Measurements from ENCODE around the gene FABP7. TPM values are rescaled to one million over a fixed set of nuclear protein-coding genes. Genes with fewer than 3 reads are reported as not detected.

FABP7 gene
- total and polyA plus RNA-seq, 5 experiments from 2014 or later = not detected

DNA sequence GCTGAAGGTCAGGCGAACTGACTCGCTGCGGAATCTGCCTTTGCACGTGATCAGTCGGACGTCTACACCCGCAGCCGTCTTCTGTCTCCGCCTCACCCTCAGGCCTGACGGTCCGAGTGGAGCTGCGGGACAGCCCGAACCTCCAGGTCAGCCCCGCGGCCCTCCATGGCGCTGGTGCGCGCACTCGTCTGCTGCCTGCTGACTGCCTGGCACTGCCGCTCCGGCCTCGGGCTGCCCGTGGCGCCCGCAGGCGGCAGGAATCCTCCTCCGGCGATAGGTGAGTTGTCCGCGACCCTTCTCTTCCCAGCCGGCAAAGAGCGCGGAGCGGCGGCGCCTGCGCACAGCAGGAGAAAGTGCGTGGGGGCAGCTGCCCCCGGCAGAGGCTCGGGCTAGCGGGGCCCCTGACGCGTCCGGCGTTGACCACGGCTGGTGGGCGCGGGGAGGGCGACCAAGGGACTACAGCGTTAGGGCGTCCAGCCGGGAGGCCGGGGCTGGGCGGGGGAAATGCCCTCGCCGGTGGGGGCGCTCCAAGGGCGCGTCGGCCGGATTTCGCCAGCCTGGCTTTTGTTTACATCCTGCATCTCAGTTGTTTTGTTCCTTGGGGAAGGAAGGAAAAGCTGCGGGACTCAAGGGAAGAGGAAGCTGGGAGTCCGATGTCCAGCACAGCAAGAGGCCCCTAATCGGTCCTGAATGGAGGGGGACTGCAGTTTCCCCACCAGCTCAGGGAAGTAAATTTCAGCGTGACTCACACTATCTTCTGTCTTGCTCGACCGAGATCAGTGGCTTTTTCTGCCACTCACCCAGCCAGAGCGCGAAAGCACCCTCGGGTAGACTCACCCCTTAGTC, 9.9 kb downstream of the FABP7 start, which contains the start of gene SMPDL3A:
Gene SMPDL3A (plus strand): TSS at position 77 of the 846 bp plus-strand sequence. CDS start 89 bp downstream, at position 166.
- DNase-seq = peak in 3 of 10 donors; percentile 3 to 5 (median 5)
- ATAC-seq = peak; percentile 45 to 47
- Mint-ChIP-seq H3K4me3 (peak within 1 kb of the TSS; percentile 77 to 90 (median 86)), H3K4me1 (peaks cover 6 to 26% (median 17%) of the 10 kb centered on the region in 4 donors), H3K9me3 (no peaks in the 10 kb centered on the region), H3K27ac (peak within 1 kb of the TSS in 3 of 10 donors; percentile 46 to 56 (median 51)), H3K27me3 (peaks cover 32 to 80% (median 60%) of the 10 kb centered on the region in 5 donors), H3K36me3 (peaks cover 0 to 4% (median 0%) of the 10 kb centered on the region in 3 donors)
- POLR2A ChIA-PET = no interaction called here

- Mint-ChIP-seq H3K4me3 (peak overlapping the region; percentile 77 to 90 (median 86)), H3K36me3 (peaks cover 0 to 4% (median 0%) of the 10 kb centered on the region in 3 donors), H3K27me3 (peaks cover 31 to 80% (median 60%) of the 10 kb centered on the region in 5 donors), H3K27ac (peak overlapping the region in 1 of 10 donors; percentile 56), H3K9me3 (no peaks in the 10 kb centered on the region), H3K4me1 (peaks cover 6 to 26% (median 17%) of the 10 kb centered on the region in 4 donors)
- ATAC-seq = no peak
- DNase-seq = no peak
- POLR2A ChIA-PET = no interaction called here
Measured at GRCh38 chr6:122790028-122790422, 10.5 kb downstream of the FABP7 start.

DNA sequence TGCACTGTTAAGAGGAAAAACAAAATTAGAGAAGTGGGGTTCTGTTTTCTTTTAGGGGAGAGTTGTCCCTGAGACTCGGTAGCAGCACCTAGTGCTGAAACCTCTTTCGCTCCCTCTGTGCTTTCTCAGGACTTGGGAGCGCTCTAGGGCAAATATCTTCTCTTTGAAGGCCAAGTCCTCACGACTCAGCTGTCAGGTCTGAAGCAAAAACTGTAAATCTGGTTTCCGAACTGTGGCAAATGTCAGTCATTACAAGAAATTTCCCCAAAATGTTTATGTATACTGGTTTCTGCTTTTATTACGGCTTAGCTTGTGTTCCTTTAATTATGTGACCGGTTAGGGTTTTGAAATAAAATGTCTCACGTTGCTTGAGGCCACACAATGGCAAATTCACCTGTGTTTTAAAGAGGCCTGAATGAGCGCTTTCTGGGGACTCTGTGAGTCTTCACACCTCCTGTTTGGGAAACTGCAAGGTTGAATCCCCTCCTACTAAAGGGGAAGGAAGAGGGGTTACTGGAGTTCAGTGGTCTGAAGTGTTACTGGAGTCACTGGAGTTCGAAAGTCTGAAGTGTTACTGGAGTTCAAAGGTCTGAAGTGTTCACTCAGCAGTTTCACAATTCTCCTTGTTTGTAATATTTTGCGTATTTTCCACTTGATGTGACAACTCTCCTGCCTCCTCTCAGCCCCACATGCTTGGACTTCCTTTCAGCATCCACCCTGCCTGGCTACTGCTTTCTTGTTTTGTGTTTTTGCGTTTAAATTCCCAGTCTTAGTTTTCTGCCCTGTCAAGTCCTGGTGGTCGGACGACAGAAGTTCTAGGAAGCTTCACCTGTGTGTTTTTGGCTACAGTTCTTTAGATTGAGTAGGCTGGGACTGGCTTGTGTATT, 11.2 kb downstream of the FABP7 start:
- peak overlapping the region in 1 of 10 donors; percentile 20 for H3K27ac Mint-ChIP-seq
- peaks cover 0 to 4% (median 0%) of the 10 kb centered on the region in 3 donors for H3K36me3 Mint-ChIP-seq
- peak overlapping the region; percentile 26 to 90 (median 83) for H3K4me3 Mint-ChIP-seq
- POLR2A ChIA-PET = no interaction called here
- no peaks in the 10 kb centered on the region for H3K9me3 Mint-ChIP-seq
- no peak for DNase-seq
- peaks cover 6 to 26% (median 17%) of the 10 kb centered on the region in 4 donors for H3K4me1 Mint-ChIP-seq
- ATAC-seq = no peak
- H3K27me3 Mint-ChIP-seq = peaks cover 31 to 86% (median 59%) of the 10 kb centered on the region in 5 donors

DNA sequence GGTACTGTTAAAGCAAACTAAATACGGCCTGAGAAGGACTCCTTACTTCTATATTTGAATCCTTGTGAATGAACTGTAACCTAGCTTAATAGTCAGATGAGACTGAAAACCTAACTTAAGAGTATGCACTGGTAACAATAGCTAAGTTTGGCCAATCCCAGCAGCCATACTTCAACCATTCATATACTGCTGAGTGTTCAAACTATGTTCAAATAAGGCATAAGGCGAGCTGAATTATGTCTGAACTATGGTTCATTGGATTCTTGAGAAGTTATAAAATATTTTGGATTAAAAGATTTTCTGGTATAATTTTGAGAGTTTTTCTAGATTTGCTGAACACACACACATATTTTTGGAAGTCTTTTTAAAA, 11.8 kb downstream of the FABP7 start:
- peak overlapping the region in 3 of 10 donors; percentile 51 to 79 (median 77) for H3K4me3 Mint-ChIP-seq
- peaks cover 0 to 4% (median 0%) of the 10 kb centered on the region in 3 donors for H3K36me3 Mint-ChIP-seq
- POLR2A ChIA-PET = no interaction called here
- ATAC-seq (no peak), DNase-seq (no peak)
- peaks cover 6 to 26% (median 17%) of the 10 kb centered on the region in 4 donors for H3K4me1 Mint-ChIP-seq
- peak overlapping the region in 1 of 10 donors; percentile 20 for H3K27ac Mint-ChIP-seq
- H3K27me3 Mint-ChIP-seq = peaks cover 31 to 86% (median 53%) of the 10 kb centered on the region in 5 donors
- no peaks in the 10 kb centered on the region for H3K9me3 Mint-ChIP-seq

DNA sequence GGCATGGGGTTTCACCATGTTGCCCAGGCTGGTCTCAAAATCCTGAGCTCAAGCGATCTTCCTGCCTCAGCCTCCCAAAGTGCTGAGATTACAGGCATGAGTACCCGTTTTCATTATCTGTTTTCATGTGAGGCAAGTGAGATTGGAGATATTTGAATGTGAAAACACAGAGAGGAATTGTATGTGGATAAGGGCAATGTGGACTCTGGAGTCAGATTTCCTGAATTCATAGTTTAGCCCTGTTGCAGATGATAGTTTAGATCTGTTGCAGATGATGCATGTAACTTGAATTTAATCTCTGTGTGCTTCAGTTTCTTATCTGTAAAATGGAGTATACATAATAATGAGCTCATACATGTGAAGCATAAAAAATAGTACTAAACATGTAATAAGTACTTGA, 13.2 kb downstream of the FABP7 start:
- H3K27ac Mint-ChIP-seq = no peak overlapping the region
- H3K9me3 Mint-ChIP-seq = no peaks in the 10 kb centered on the region
- no peak overlapping the region for H3K4me3 Mint-ChIP-seq
- POLR2A ChIA-PET = no interaction called here
- H3K4me1 Mint-ChIP-seq = peaks cover 6 to 26% (median 17%) of the 10 kb centered on the region in 4 donors
- ATAC-seq (no peak), DNase-seq (no peak)
- peaks cover 24 to 72% (median 43%) of the 10 kb centered on the region in 5 donors for H3K27me3 Mint-ChIP-seq
- peaks cover 0 to 4% (median 0%) of the 10 kb centered on the region in 3 donors for H3K36me3 Mint-ChIP-seq

DNA sequence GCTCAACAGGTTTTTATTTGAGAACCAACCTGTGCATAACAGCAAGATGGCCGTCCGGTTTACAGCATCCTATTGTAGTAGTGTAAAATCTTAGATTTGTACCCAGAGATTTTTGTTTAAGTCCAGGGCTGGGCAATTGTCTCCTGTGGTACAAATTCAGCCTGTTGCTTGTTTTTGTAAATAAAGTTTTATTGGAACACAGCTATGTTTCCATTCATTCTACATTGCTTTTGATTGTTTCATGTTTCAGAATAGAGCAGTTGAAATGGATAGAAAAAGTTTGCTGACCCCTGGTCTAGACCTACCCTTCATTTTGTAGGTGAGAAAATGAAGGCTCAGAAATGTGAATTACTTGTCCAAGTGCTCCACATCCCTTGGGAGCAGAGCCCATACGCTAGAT, 18.0 kb downstream of the FABP7 start:
- DNase-seq (no peak), ATAC-seq (no peak)
- Mint-ChIP-seq H3K4me1 (no peaks in the 10 kb centered on the region), H3K4me3 (no peak overlapping the region), H3K36me3 (no peaks in the 10 kb centered on the region), H3K9me3 (no peaks in the 10 kb centered on the region), H3K27ac (no peak overlapping the region), H3K27me3 (peaks cover 4 to 25% (median 8%) of the 10 kb centered on the region in 5 donors)
- POLR2A ChIA-PET = no interaction called here

GRCh38 chr6:122798099-122798641, 18.7 kb downstream of the FABP7 start:
- Mint-ChIP-seq H3K27ac (no peak overlapping the region), H3K4me1 (no peaks in the 10 kb centered on the region), H3K36me3 (no peaks in the 10 kb centered on the region), H3K4me3 (no peak overlapping the region), H3K9me3 (no peaks in the 10 kb centered on the region), H3K27me3 (peaks cover 3 to 19% (median 4%) of the 10 kb centered on the region in 5 donors)
- ATAC-seq (no peak), DNase-seq (no peak)
- POLR2A ChIA-PET = no interaction called here

GRCh38 chr6:122799140-122799745, 19.7 kb downstream of the FABP7 start:
- POLR2A ChIA-PET = no interaction called here
- peaks cover 0 to 8% (median 0%) of the 10 kb centered on the region in 5 donors for H3K27me3 Mint-ChIP-seq
- no peak for ATAC-seq

DNA sequence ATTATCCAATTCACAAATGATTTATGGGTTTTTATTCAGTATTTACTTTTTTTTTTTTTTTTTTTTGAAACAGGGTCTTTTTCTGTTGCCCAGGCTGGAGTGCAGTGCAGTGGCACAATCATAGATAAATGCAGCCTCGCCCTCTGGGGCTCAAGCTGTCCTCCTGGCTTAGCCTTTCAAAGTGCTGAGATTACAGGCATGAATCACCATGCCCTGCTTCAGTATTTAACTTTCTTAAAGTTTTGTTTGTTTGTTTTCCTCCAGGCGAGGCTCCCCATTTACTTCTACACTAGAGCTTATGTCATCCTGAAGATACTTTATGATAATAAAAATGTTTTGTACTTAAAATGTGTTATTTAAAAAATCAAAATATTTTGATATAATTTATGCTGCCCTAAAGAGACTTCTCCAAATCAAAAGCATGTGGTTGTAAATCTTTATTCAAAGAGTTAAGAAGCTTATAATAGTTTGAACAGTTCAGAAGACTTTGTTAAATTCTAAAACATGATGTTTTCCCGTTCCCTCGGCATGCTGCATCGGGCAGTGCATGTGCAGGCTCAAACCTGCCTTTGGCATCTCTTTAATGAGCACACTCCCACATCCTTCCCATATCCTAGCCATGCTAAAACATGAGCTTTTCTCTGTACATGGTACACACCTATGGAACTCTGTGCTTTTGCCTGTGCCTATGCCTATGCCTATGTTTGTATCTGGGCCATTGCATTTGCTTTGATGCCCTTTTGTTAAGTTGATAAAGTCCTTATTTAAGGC, 20.6 kb downstream of the FABP7 start:
- POLR2A ChIA-PET = no interaction called here
- no peaks in the 10 kb centered on the region for H3K9me3 Mint-ChIP-seq
- no peak for ATAC-seq
- H3K4me3 Mint-ChIP-seq = no peak overlapping the region
- H3K36me3 Mint-ChIP-seq = no peaks in the 10 kb centered on the region
- H3K4me1 Mint-ChIP-seq = no peaks in the 10 kb centered on the region
- no peak for DNase-seq
- no peak overlapping the region for H3K27ac Mint-ChIP-seq
- H3K27me3 Mint-ChIP-seq = peaks cover 0 to 7% (median 0%) of the 10 kb centered on the region in 5 donors

More at GRCh38 chr6:122799140-122799745, 19.7 kb downstream of the FABP7 start:
- Mint-ChIP-seq H3K27ac (no peak overlapping the region), H3K36me3 (no peaks in the 10 kb centered on the region), H3K4me1 (no peaks in the 10 kb centered on the region), H3K9me3 (no peaks in the 10 kb centered on the region), H3K4me3 (no peak overlapping the region)
- DNase-seq = no peak

DNA sequence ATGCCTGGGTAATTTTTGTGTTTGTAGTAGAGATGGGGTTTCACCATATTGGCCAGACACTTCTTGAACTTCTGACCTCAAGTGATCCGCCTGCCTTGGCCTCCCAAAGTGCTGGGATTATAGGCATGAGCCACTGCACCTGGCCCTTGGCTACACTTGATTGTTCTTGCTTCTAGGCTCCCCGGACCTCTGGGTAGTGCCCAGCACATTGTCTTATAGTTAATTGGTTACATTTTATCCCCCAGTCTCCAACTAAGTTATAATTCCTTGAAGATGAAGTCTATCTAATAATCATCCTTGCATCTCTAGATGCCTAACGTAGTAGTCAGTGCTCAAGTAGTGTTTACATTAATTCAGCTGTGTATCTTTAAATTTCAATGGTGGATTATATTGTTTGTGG, 21.4 kb downstream of the FABP7 start:
- ATAC-seq (no peak), DNase-seq (no peak)
- POLR2A ChIA-PET = no interaction called here
- no peaks in the 10 kb centered on the region for H3K9me3 Mint-ChIP-seq
- no peak overlapping the region for H3K27ac Mint-ChIP-seq
- H3K36me3 Mint-ChIP-seq = no peaks in the 10 kb centered on the region
- no peaks in the 10 kb centered on the region for H3K27me3 Mint-ChIP-seq
- no peak overlapping the region for H3K4me3 Mint-ChIP-seq
- no peaks in the 10 kb centered on the region for H3K4me1 Mint-ChIP-seq

GRCh38 chr6:122801397-122801796, 21.9 kb downstream of the FABP7 start:
- H3K4me3 Mint-ChIP-seq = no peak overlapping the region
- H3K9me3 Mint-ChIP-seq = no peaks in the 10 kb centered on the region
- ATAC-seq = no peak
- no peaks in the 10 kb centered on the region for H3K36me3 Mint-ChIP-seq
- no peaks in the 10 kb centered on the region for H3K27me3 Mint-ChIP-seq
- POLR2A ChIA-PET = no interaction called here
- H3K4me1 Mint-ChIP-seq = no peaks in the 10 kb centered on the region
- H3K27ac Mint-ChIP-seq = no peak overlapping the region
- no peak for DNase-seq
